HUES64 (cell line): ENCODE data around the gene GGA3.
"Not testable (repeated sequence)": the region's sequence is repeated elsewhere in the genome, so short reads cannot be mapped to it uniquely, and the experiment has no call there.

Experiments used
- H3K27ac ChIP-seq: 2 replicates; pipeline ENCODE4 v1.7.0; 2013; ENCODE audit warnings: low read depth, low read length, inconsistent platforms
- H3K27me3 ChIP-seq: 2 replicates; pipeline ENCODE4 v1.6.1; 2013; ENCODE audit warnings: mild to moderate bottlenecking, low read length; ENCODE audit not compliant: insufficient read depth
- H3K36me3 ChIP-seq: 2 replicates; pipeline ENCODE4 v1.6.1; 2013; ENCODE audit warnings: mild to moderate bottlenecking, low read length; ENCODE audit not compliant: insufficient read depth
- H3K4me1 ChIP-seq: 2 replicates; pipeline ENCODE4 v1.6.1; 2013; ENCODE audit warnings: mild to moderate bottlenecking, low read length, moderate library complexity; ENCODE audit not compliant: insufficient read depth
- H3K4me3 ChIP-seq: 2 replicates; pipeline ENCODE4 v1.5.1; 2013; ENCODE audit warnings: mild to moderate bottlenecking, low read length, moderate library complexity
- H3K9ac ChIP-seq: 2 replicates; pipeline ENCODE4 v1.6.1; 2013; ENCODE audit warnings: mild to moderate bottlenecking, low read depth, low read length
- H3K9me3 ChIP-seq: 2 replicates; pipeline ENCODE4 v1.6.1; 2013; ENCODE audit warnings: low read depth, low read length; ENCODE audit not compliant: insufficient read depth
- WGBS: fragments of 150-250, 120-280 bp; methylation state at CpG from one replicate; pipeline ENCODE4 v1.1.7; 2013; ENCODE audit warnings: missing lambda C conversion rate; 5-methylcytosine and 5-hydroxymethylcytosine counted together

GGA3 gene

DNA sequence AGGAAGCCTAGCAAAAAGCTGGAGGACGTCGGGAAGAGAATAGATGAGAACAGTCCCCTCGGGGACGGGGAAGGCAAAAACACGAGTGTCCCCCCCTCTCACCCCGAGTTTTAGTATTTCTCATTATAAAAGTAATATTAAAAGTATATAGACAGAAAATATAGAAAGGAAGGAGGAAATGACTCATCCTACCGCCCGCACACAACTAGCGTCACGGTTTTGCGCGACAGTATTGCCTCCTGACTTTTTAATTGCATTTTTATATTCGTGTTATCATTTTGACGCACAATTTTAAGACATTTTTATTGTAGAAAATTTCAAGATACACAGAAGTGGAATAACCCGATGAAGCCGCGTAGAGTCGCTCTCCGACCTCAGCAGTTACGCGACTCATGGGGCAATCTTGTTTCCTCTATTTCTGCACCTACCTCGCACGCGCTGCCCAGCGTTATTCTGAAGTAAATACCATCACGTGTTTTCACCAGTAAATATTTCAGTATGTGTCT, 28.5 kb upstream of the GGA3 start:
- Histone ChIP-seq H3K27ac (no peak overlapping the region), H3K36me3 (peaks cover 14% of the 10 kb centered on the region), H3K9me3 (no peaks in the 10 kb centered on the region), H3K27me3 (no peaks in the 10 kb centered on the region), H3K4me1 (no peaks in the 10 kb centered on the region), H3K9ac (no peak overlapping the region), H3K4me3 (peak overlapping the region; percentile 91)
- WGBS, result 72% methylated on average over 24 of the region's 26 CpGs

- H3K4me1 ChIP-seq, result no peaks in the 10 kb centered on the region
- under 1% methylated on average over 65 of the region's 65 CpGs for WGBS
- peak within 1 kb of the TSS; percentile 91 for H3K4me3 ChIP-seq
- H3K27ac ChIP-seq, result no peak within 1 kb of the TSS; the same call in 1 of the 2 replicates
- no peaks in the 10 kb centered on the region for H3K27me3 ChIP-seq
- no peaks in the 10 kb centered on the region for H3K9me3 ChIP-seq
- H3K36me3 ChIP-seq, result peaks cover 14% of the 10 kb centered on the region
- peak within 1 kb of the TSS; percentile 69 for H3K9ac ChIP-seq
Observed at GRCh38 chr17:75289115-75289831, 27.9 kb upstream of the GGA3 start, which contains the start of gene SLC25A19. Gene SLC25A19, minus strand, starts transcription at chr17:75289433. Its CDS starts 2,669 bp downstream, at chr17:75286764.

DNA sequence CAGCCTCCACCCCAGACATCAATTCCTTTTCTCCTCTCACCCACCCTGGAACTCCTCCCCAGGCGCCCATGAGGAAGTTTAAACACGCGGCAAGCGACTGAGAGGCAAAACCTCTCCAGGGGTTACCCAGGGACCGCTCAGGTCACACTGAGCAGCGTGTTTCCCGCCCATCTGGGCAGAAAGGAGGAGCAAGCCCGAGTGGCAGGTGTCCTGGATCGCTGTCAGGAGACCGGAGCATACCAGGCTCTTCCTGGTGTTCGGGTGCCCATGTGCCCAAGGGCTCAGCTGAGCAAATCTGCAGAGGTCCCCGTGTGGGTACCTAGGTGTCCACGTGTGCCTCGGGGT, 27.3 kb upstream of the GGA3 start:
- Histone ChIP-seq H3K9ac (peak overlapping the region; percentile 69), H3K4me3 (peak overlapping the region; percentile 91), H3K9me3 (no peaks in the 10 kb centered on the region), H3K4me1 (no peaks in the 10 kb centered on the region), H3K27ac (no peak overlapping the region; the same call in 1 of the 2 replicates), H3K27me3 (no peaks in the 10 kb centered on the region), H3K36me3 (peaks cover 14% of the 10 kb centered on the region)
- WGBS, result under 1% methylated on average over 14 of the region's 14 CpGs

DNA sequence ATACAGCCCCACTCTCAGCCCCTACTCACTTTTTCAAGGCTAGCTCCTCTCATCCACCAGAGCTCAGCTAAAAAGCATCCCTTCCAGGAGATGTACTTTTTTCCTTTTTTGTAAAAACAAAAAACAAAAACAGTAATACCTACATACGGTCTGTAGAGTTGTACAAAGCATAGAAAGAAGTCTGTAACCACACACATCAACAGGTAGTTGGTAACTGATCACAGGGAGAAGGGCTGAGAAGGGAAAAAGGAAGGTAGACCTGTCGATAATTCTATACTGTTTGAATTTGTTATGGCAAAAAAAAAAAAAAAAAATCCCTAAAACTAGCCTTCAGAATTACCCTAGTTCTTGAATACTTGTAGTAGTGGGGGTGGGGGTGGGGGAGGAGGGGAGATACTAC, 27.0 kb upstream of the GGA3 start:
- Histone ChIP-seq H3K36me3 (peaks cover 17% of the 10 kb centered on the region), H3K9me3 (no peaks in the 10 kb centered on the region), H3K27me3 (no peaks in the 10 kb centered on the region), H3K27ac (no peak overlapping the region), H3K4me3 (peak overlapping the region; percentile 91), H3K4me1 (no peaks in the 10 kb centered on the region), H3K9ac (no peak overlapping the region)
- whole genome bisulfite sequencing, result no CpG with 5 or more reads among the region's 2 CpGs

DNA sequence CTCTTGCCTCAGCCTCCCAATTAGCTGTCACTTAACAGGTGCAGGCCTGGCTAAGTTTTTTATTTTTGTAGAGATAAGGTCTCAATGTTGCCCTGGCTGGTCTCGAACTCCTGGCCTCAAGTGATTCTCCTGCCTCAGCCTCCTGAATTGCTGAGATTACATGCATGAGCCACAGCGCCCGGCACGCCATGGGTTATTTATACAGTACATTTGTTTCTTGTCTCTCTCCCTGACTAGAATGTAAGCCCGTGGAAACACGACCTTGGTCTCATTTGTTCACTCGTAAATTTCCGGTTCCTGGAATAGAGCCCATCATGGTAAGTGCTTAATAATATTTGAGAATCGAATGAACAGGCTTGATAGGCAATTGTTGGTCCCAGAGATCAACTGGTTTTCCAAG, 25.8 kb upstream of the GGA3 start:
- no peak overlapping the region for H3K27ac ChIP-seq
- H3K27me3 ChIP-seq, result no peaks in the 10 kb centered on the region
- 98% methylated on average over 9 of the region's 9 CpGs for WGBS
- no peaks in the 10 kb centered on the region for H3K4me1 ChIP-seq
- peaks cover 22% of the 10 kb centered on the region for H3K36me3 ChIP-seq
- H3K9me3 ChIP-seq, result no peaks in the 10 kb centered on the region
- no peak overlapping the region for H3K9ac ChIP-seq
- H3K4me3 ChIP-seq, result no peak overlapping the region

DNA sequence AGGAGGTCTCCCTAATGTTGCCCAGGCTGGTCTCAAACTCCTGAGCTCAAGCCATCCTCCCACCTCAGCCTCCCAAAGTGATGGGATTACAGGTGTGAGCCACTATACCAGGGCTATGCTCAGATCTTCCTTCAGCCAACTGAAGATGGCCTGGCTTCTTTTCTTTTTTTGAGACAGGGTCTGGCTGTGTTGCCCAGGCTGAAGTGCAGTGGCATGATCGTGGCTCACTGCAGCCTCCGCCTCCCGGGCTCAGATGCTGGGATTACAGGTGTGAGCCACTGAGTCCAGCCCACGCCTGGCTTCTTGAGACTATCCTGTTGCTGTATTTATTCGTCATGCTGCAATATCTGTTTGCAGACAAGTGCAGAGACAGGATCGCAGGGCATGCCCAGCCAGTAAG, 23.7 kb upstream of the GGA3 start:
- Histone ChIP-seq H3K36me3 (peaks cover 34% of the 10 kb centered on the region), H3K4me1 (no peaks in the 10 kb centered on the region), H3K9me3 (no peaks in the 10 kb centered on the region), H3K9ac (no peak overlapping the region), H3K27ac (no peak overlapping the region), H3K4me3 (no peak overlapping the region), H3K27me3 (no peaks in the 10 kb centered on the region)
- WGBS, result 94% methylated on average over 6 of the region's 6 CpGs

DNA sequence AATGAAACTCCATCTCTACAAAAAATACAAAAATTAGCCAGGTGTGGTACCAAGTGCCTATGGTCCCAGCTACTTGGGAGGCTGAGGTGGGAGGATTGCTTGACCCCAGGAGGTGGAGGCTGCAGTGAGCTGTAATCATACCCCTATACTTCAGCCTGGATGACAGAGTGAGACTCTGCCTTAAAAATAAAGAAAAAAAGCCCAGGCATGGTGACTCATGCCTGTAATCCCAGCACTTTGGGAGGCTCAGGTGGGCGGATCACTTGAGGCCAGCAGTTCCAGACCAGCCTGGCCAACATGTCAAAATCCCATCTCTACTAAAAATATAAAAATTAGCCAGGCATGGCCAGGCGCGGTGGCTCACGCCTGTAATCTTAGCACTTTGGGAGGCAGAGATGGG, 18.8 kb upstream of the GGA3 start:
- H3K36me3 ChIP-seq, result peaks cover 29% of the 10 kb centered on the region

DNA sequence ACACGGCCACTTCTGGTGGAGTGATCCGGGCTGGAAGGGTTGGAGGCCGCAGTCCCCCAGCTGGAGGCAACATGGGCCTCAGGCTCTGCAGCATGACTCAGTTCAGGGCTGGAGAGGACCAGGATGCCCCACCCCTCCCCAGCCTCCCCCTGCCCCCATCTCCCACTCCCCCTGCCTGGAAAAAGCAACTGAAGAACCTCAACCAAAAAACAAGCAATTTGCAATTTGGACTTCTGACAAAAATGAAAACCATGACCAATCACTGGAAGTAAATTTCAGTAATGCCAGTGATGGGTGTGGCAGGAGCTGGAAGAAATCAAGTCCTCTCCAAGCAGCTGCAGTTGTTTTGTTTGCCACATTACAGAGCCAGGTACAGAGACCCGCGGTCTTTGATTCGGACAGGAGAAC, 16.3 kb upstream of the GGA3 start:
- H3K36me3 ChIP-seq, result peaks cover 34% of the 10 kb centered on the region
- no peak overlapping the region for H3K27ac ChIP-seq
- H3K4me3 ChIP-seq, result no peak overlapping the region
- no peaks in the 10 kb centered on the region for H3K27me3 ChIP-seq
- no peaks in the 10 kb centered on the region for H3K9me3 ChIP-seq
- no peaks in the 10 kb centered on the region for H3K4me1 ChIP-seq
- H3K9ac ChIP-seq, result no peak overlapping the region
- WGBS, result 90% methylated on average over 6 of the region's 6 CpGs

More for the DNA sequence above, 18.8 kb upstream of the GGA3 start:
- not testable (repeated sequence) for H3K4me3 ChIP-seq, H3K27ac ChIP-seq, H3K9ac ChIP-seq, H3K27me3 ChIP-seq, H3K4me1 ChIP-seq, H3K9me3 ChIP-seq
- 92% methylated on average over 4 of the region's 4 CpGs for WGBS

- H3K36me3 ChIP-seq, result peaks cover 19% of the 10 kb centered on the region
- no peak overlapping the region for H3K4me3 ChIP-seq
- 95% methylated on average over 7 of the region's 7 CpGs for WGBS
- no peak overlapping the region for H3K9ac ChIP-seq
- no peaks in the 10 kb centered on the region for H3K9me3 ChIP-seq
- no peak overlapping the region for H3K27ac ChIP-seq
- H3K27me3 ChIP-seq, result no peaks in the 10 kb centered on the region
- H3K4me1 ChIP-seq, result no peaks in the 10 kb centered on the region
Observed at GRCh38 chr17:75273977-75274708, 12.7 kb upstream of the GGA3 start.

DNA sequence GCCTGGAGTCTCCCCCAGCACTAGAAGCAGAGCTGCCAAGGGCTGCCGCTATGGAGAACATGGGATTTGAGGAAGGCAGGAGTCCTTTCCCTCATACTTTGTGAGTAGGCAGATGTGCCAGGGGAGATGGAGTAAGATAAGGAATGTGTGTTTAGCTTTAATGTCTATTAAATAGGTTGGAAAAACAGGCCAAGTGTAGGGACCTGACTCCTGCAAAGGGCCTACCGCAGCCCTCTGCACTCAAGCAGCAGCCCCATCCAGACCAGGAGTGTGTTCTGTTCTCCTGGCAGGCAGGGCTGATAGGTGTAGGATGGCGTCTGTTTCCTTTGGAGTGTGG, 11.4 kb upstream of the GGA3 start:
- Histone ChIP-seq H3K27me3 (no peaks in the 10 kb centered on the region), H3K9me3 (no peaks in the 10 kb centered on the region), H3K36me3 (peaks cover 16% of the 10 kb centered on the region), H3K9ac (no peak overlapping the region), H3K27ac (no peak overlapping the region), H3K4me1 (peaks cover 3% of the 10 kb centered on the region; the same call in 1 of the 2 replicates), H3K4me3 (no peak overlapping the region)
- WGBS, result 96% methylated on average over 3 of the region's 3 CpGs

GRCh38 chr17:75271955-75272847, 10.8 kb upstream of the GGA3 start:
- Histone ChIP-seq H3K27me3 (no peaks in the 10 kb centered on the region), H3K27ac (no peak overlapping the region), H3K36me3 (peaks cover 15% of the 10 kb centered on the region), H3K9me3 (no peaks in the 10 kb centered on the region), H3K4me1 (peaks cover 5% of the 10 kb centered on the region; the same call in 1 of the 2 replicates), H3K9ac (peak overlapping the region; percentile 89), H3K4me3 (peak overlapping the region; percentile 91)
- WGBS, result 65% methylated on average over 24 of the region's 24 CpGs
